Transverse colon (tissue), 4 donors: ENCODE data around the gene CAMTA1.

Experiments
- CTCF ChIP-seq, 5 experiments: fragments of 200-600 bp in 3 of 5; fragments of 450-650 bp in 2 of 5; sonication (generic) in 3 of 5; IDR thresholded peaks; 1 replicate in 2 of 5; 2 replicates in 3 of 5; pipeline ENCODE4 v1.5.1; 2016 to 2017; ENCODE audit warnings: antibody characterized with exemption in 5 of 5, inconsistent platforms in 3 of 5, mild to moderate bottlenecking in 2 of 5, moderate library complexity in 1 of 5
- POLR2A ChIP-seq: fragments of 450-650 bp; IDR thresholded peaks from one replicate; pipeline ENCODE4 v1.6.1; 2016; ENCODE audit warnings: antibody characterized with exemption, mild to moderate bottlenecking, moderate library complexity
- POLR2AphosphoS5 ChIP-seq, 3 donors: sonication (generic); formaldehyde crosslinking; IDR thresholded peaks; one replicate each; pipeline ENCODE4 v1.6.1; 2016; ENCODE audit warnings: antibody characterized with exemption in 3 of 3

DNA sequence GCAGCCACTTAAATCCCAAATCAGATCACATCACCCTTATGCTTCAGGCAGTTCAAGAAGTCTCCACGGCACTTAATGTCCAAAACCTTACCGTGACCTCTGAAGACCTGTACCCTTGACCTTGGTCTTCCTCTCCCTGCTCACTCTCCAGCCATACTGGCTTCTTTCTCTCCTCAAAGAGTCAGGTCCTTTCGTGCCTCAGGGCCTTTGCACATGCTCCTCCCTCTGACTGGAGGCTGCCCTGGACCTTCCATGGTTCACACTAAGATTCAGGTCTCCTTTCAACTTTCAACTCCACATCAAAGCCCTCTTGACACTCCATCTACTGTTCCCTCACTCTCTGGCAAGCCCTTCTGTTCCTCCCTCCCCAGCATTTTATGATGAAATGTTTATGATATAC, 695.9 kb downstream of the CAMTA1 start:
- TF ChIP-seq POLR2AphosphoS5 (IDR thresholded peaks at IDR 0.05) (no peak), POLR2A (no peak), CTCF (IDR thresholded peaks at IDR 0.05) (no peak)
